NCI-H69 (cell line): ENCODE measurements around the gene OR51M1.

Experiments used
- DNase-seq: peaks from one replicate; lab custom pipeline; 2025; lab: John Stamatoyannopoulos, UW

The OR51M1 gene

DNA sequence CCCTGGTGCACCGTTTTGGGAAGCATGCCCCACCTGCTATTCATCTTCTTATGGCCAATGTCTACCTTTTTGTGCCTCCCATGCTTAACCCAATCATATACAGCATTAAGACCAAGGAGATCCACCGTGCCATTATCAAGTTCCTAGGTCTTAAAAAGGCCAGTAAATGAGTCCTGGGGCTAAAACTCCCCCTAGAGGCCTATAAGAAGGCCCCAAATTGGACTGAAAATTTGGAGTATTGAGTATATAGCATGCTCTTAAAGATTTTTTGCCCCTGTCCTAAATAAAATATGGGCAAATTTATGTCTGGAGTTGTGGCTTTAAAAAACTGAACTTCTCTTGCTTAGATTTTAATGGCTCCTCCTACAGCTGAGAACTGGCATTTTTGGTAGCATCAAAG lies 6.6 kb downstream of the OR51M1 start:
- DNase-seq: no peak

DNA sequence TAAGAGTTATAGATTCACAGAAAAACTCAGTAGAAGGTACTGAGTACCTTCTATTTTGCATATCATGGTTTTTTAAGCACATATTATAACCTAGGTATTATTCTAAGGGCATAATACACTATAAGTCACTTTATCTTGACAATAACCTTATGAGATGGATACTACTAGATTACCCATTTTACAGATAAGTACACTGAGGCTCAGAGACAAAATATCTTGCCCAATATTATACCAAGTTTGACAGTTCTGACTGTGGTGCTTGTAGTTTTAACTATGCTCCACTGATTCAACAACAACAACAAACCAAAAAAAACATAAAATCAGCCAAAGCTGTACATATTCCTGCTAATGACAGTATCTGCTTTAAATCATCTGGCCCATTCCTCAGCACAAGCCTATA lies 10.5 kb downstream of the OR51M1 start:
- DNase-seq: no peak

DNA sequence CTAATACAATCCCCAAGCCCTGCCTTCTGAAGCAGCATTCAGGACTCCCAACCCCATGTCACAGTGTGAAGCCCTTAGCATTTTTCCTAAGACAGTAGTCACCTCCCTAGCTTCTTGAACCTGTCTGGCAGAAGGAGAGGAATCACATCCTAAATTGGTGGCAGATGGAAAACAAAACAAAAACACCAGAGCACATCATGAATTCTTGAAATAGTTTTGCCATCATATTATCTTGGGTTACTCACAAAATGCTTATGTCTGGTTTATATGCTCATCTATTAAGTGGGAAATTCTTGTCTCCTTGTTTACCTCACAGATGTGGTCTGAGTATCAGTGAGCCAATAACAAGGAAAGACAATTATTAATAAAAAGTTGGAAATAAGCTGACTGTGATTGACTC lies 15.3 kb downstream of the OR51M1 start:
- DNase-seq: no peak

GRCh38 chr11:5405173-5405572 lies 21.6 kb downstream of the OR51M1 start:
- DNase-seq: no peak

- DNase-seq: no peak
Observed at GRCh38 chr11:5420993-5421392, 37.4 kb downstream of the OR51M1 start.

GRCh38 chr11:5421811-5422210 lies 38.2 kb downstream of the OR51M1 start, which contains the start of gene OR51Q1:
TSS of gene OR51Q1 (plus strand) at chr11:5422111. CDS start at chr11:5422201, 90 bp downstream.
- no peak for DNase-seq

DNA sequence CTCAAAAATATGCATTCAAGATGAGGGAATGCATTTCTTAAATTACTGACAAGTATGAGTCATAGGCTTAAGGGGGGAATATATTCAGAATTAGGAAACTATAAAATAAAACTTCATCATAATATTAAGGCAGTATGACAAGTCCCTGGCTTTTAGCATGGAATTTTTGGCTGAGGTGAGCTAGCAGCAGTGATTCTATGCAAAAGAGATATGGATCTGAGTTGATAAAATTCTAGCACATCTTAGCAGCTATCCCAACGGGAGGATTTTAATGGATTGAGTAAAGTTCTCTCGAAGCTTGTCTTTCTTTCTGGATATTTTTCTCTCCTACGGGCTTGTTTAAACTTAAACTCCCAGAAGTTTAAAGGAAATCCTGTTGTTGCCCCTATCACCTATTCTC lies 39.5 kb downstream of the OR51M1 start:
- no peak for DNase-seq

DNA sequence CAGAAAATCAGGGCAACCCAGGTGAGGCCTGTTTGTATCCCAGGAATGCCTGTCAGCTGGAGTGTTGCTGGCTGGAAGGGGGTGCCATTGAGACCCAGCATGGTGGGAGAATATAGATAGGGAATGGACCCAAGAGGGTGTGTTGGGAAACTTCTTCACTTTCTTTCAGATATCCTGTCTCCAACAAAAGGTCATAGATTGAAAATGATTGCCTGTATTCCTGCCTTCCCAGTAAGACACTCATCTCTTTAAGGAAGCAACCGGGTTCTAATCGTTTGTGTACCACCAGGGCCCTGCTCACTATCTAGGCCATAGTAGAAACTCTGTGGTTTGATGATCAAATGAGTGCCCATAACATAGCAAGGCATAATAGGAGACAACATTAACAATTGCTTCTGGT lies 57.8 kb downstream of the OR51M1 start, which contains the start of gene OR51I1:
Gene OR51I1, minus strand, starts transcription at position 101 of the 400 bp plus-strand sequence. Its CDS starts 0 bp downstream, at position 101.
- no peak for DNase-seq
